Measurements from ENCODE around the gene RABGGTB.

DNA sequence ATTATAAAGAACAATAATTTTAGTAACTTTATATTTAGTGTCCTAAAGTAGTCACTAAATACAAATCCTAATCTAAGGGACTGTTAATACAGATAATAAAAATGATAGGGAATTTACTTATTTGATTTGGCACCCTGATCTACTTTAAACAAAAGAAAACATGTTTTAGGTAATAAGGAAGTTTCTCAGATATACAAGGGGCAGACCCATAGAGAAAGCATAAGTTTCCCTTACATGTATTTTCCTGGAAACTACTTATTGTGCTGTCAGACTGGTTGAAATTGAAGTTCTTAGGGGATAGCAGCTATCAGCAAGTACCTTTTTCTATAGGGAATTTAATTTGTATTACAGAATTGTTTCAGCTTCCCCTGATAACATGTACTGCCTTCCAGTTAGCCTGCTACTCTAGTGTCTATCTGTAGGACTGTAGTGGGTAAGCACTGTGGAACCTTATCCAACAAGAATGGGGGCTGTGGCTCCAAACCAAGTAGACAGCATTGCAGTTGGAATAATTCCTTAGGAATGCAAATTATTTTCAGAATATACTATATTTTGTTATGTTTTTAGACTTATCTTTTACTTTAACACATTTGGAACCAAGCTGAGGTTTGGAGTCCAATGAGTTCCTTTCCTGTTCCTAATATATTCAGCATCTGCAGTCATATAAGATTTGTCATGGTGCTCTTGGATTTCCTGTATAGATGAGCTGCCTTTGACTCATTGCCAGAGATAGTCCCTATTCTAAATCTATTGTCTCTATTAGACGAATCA, 25.3 kb downstream of the RABGGTB start:
- TF ChIP-seq, protein P1, sequence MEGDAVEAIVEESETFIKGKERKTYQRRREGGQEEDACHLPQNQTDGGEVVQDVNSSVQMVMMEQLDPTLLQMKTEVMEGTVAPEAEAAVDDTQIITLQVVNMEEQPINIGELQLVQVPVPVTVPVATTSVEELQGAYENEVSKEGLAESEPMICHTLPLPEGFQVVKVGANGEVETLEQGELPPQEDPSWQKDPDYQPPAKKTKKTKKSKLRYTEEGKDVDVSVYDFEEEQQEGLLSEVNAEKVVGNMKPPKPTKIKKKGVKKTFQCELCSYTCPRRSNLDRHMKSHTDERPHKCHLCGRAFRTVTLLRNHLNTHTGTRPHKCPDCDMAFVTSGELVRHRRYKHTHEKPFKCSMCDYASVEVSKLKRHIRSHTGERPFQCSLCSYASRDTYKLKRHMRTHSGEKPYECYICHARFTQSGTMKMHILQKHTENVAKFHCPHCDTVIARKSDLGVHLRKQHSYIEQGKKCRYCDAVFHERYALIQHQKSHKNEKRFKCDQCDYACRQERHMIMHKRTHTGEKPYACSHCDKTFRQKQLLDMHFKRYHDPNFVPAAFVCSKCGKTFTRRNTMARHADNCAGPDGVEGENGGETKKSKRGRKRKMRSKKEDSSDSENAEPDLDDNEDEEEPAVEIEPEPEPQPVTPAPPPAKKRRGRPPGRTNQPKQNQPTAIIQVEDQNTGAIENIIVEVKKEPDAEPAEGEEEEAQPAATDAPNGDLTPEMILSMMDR (IDR thresholded peaks at IDR 0.05): no peak
- TF ChIP-seq SMAD3 (CRISPR knock-in tag; IDR thresholded peaks at IDR 0.05; ENCODE audit: borderline replicate concordance) (no peak), PRRX2 (CRISPR knock-in tag; IDR thresholded peaks at IDR 0.05) (no peak), ZBTB21 (CRISPR knock-in tag; IDR thresholded peaks at IDR 0.05; ENCODE audit: borderline replicate concordance) (no peak), SP1 (CRISPR knock-in tag; conservative IDR thresholded peaks at IDR 0.05) (no peak), FOXJ3 (CRISPR knock-in tag; IDR thresholded peaks at IDR 0.05; ENCODE audit: borderline replicate concordance) (no peak)

All from WTC11 (cell line).